MG63 (cell line): ENCODE data around the gene DYNLT2. TPM values are rescaled to one million over a fixed set of nuclear protein-coding genes. Genes with fewer than 3 reads are reported as not detected.
A peak's percentile ranks its signal among the peaks of the same experiment; 100 is the strongest.

Source experiments
- DNase-seq: peaks from one replicate; pipeline ENCODE4 v3.0.0-alpha.2; 2020
- H3K27me3 ChIP-seq: fragments of 250-450 bp; sonication (Bioruptor Pico); 2 replicates; pipeline ENCODE4 v1.5.1; 2020; ENCODE audit warnings: mild to moderate bottlenecking, moderate library complexity
- H3K36me3 ChIP-seq: fragments of 250-450 bp; sonication (Bioruptor Pico); 2 replicates; pipeline ENCODE4 v1.5.1; 2020; ENCODE audit warnings: mild to moderate bottlenecking, moderate library complexity
- H3K4me3 ChIP-seq: fragments of 250-450 bp; sonication (Bioruptor Pico); 2 replicates; pipeline ENCODE4 v1.5.1; 2020; ENCODE audit warnings: mild to moderate bottlenecking, moderate library complexity
- H3K9me3 ChIP-seq: fragments of 250-450 bp; sonication (Bioruptor Pico); 2 replicates; pipeline ENCODE4 v1.5.1; 2020; ENCODE audit warnings: mild to moderate bottlenecking, moderate library complexity
- total RNA-seq: library from RNA; depleted of rRNA; stranded (reverse); fragments of >200 nt; shearing (Covaris generic); gene quantifications from 2 replicates; pipeline ENCODE4 v1.2.3, GENCODE V29; 2014; ENCODE audit warnings: low replicate concordance; rRNA removed

Gene DYNLT2
- total RNA-seq, 1 experiment from 2014 or later: 0.10 TPM

GRCh38 chr6:169692516-169692915 lies 58.9 kb downstream of the DYNLT2 start:
- peak; percentile 69 for DNase-seq
- peaks cover 64% of the 10 kb centered on the region for H3K36me3 ChIP-seq
- no peak overlapping the region for H3K4me3 ChIP-seq
- peaks cover 16% of the 10 kb centered on the region for H3K9me3 ChIP-seq
- H3K27me3 ChIP-seq: no peaks in the 10 kb centered on the region

GRCh38 chr6:169691260-169691659 lies 60.1 kb downstream of the DYNLT2 start:
- Histone ChIP-seq H3K4me3 (no peak overlapping the region), H3K9me3 (peaks cover 16% of the 10 kb centered on the region), H3K36me3 (peaks cover 68% of the 10 kb centered on the region), H3K27me3 (no peaks in the 10 kb centered on the region)
- DNase-seq: no peak

Other genes starting within 250 kb of the DYNLT2 start
- gene WDR27, start 49.5 kb downstream of the DYNLT2 start, total RNA-seq: 14.6 and 18.0 TPM in 2 replicates
- gene C6orf120, start 49.4 kb downstream of the DYNLT2 start, total RNA-seq: 12.7 and 15.3 TPM in 2 replicates
- 36.6 and 40.6 TPM in 2 replicates for gene PHF10, start 27.1 kb downstream of the DYNLT2 start, total RNA-seq
- 22.5 and 39.6 TPM in 2 replicates for gene ERMARD, start 50 bp upstream of the DYNLT2 start, total RNA-seq